GM12878 (cell line): Measurements from ENCODE around the gene FDXR.

Source experiments
- POLR2A ChIP-seq: IDR thresholded peaks from 2 replicates; pipeline ENCODE4 v1.6.1; 2011; ENCODE audit warnings: low read depth, mild to moderate bottlenecking, low read length
- SIX5 ChIP-seq: IDR thresholded peaks from 2 replicates; pipeline ENCODE4 v1.6.1; 2011; ENCODE audit warnings: mild to moderate bottlenecking, low read depth, low read length, moderate library complexity; ENCODE audit not compliant: severe bottlenecking
- SUZ12 ChIP-seq: fragments of 200-600 bp; sonication (generic); IDR thresholded peaks from one replicate; pipeline ENCODE4 v1.6.1; 2018; ENCODE audit warnings: antibody characterized with exemption, mild to moderate bottlenecking; ENCODE audit not compliant: unreplicated experiment
- TF ChIP-seq, protein P1 (sequence below), 3 experiments: IDR thresholded peaks in 2 of 3; conservative IDR thresholded peaks in 1 of 3; 2 replicates each; pipeline ENCODE4 v1.5.1; 2011; ENCODE audit warnings: low read depth in 3 of 3, low read length in 3 of 3, mild to moderate bottlenecking in 3 of 3, control low read depth in 2 of 3, moderate library complexity in 2 of 3, inconsistent platforms in 1 of 3, mixed read lengths in 1 of 3; ENCODE audit not compliant: control insufficient read depth in 2 of 3, insufficient read depth in 1 of 3; ENCODE audit errors: extremely low read depth in 1 of 3
- TF ChIP-seq, protein P2 (sequence below): IDR thresholded peaks from 2 replicates; pipeline ENCODE4 v1.6.1; 2011; ENCODE audit warnings: low read depth, low read length, improper control_type of control experiment, borderline replicate concordance
- TF ChIP-seq, protein P3 (sequence below): IDR thresholded peaks from 2 replicates; pipeline ENCODE4 v1.6.1; 2012; ENCODE audit warnings: low read depth, low read length, improper control_type of control experiment

DNA sequence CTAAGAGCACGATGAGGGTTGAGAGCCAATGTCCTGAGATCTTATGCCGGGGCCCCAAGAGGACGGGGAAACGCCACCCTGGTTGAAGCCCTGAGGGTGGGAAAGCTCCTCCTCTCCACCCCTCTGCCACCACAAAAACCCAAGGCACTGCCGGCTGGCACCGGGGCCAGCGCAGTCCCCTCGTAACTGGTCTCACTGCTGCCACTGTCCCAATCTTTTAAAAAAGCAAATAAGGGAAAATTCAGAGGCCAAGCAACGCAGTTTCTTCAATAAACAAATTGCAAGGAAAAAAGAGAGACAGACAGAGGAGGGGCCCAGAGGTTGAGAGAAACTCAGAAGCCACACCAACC is 19.8 kb downstream of the FDXR start:
- TF ChIP-seq, protein P1, sequence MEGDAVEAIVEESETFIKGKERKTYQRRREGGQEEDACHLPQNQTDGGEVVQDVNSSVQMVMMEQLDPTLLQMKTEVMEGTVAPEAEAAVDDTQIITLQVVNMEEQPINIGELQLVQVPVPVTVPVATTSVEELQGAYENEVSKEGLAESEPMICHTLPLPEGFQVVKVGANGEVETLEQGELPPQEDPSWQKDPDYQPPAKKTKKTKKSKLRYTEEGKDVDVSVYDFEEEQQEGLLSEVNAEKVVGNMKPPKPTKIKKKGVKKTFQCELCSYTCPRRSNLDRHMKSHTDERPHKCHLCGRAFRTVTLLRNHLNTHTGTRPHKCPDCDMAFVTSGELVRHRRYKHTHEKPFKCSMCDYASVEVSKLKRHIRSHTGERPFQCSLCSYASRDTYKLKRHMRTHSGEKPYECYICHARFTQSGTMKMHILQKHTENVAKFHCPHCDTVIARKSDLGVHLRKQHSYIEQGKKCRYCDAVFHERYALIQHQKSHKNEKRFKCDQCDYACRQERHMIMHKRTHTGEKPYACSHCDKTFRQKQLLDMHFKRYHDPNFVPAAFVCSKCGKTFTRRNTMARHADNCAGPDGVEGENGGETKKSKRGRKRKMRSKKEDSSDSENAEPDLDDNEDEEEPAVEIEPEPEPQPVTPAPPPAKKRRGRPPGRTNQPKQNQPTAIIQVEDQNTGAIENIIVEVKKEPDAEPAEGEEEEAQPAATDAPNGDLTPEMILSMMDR (IDR thresholded peaks at IDR 0.05 in 2 of 3, conservative IDR thresholded peaks at IDR 0.05 in 1 of 3; ENCODE audit: control insufficient read depth in 2 of 3, extremely low read depth in 1 of 3, insufficient read depth in 1 of 3, low read depth in 3 of 3, low read length in 3 of 3): no peak
- TF ChIP-seq, protein P2, sequence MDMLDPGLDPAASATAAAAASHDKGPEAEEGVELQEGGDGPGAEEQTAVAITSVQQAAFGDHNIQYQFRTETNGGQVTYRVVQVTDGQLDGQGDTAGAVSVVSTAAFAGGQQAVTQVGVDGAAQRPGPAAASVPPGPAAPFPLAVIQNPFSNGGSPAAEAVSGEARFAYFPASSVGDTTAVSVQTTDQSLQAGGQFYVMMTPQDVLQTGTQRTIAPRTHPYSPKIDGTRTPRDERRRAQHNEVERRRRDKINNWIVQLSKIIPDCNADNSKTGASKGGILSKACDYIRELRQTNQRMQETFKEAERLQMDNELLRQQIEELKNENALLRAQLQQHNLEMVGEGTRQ: no peak
- TF ChIP-seq, protein P3, sequence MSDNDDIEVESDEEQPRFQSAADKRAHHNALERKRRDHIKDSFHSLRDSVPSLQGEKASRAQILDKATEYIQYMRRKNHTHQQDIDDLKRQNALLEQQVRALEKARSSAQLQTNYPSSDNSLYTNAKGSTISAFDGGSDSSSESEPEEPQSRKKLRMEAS: no peak
- no peak for TF ChIP-seq POLR2A
- no peak for TF ChIP-seq SUZ12
- TF ChIP-seq SIX5: no peak
